Measurements from ENCODE around the gene FNIP2. TPM values are rescaled to one million over a fixed set of nuclear protein-coding genes. Genes with fewer than 3 reads are reported as not detected.
"Not testable (repeated sequence)": the region's sequence is repeated elsewhere in the genome, so short reads cannot be mapped to it uniquely, and the experiment has no call there.

The FNIP2 gene
- polyA plus RNA-seq (ENCODE audit: insufficient read depth in 1 of 5, insufficient read length in 5 of 5, low replicate concordance in 1 of 5), result 10 to 100 TPM; 19.5 to 34.6 (median 29.0) TPM
- long read RNA-seq, donor 1, partial matches to known transcripts, result 6 of 6 reads
- long read RNA-seq, donor 1, other reads (novel, unspliced or antisense), result 0 of 6 reads
- long read RNA-seq, donor 2, result 0 reads
- long read RNA-seq, donor 3, result 0 reads
- long read RNA-seq, donor 4, partial matches to known transcripts, result 0 of 1 reads
- long read RNA-seq, donor 4, other reads (novel, unspliced or antisense), result 0 of 1 reads
- long read RNA-seq, donor 5, partial matches to known transcripts, result 0 of 1 reads
- long read RNA-seq, donor 5, other reads (novel, unspliced or antisense), result 0 of 1 reads
- long read RNA-seq, donor 6, full-length matches to known transcripts, result 2 of 2 reads
- long read RNA-seq, donor 6, partial matches to known transcripts, result 0 of 2 reads
- long read RNA-seq, donor 6, other reads (novel, unspliced or antisense), result 0 of 2 reads
- long read RNA-seq, donor 7, full-length matches to known transcripts, result 1 of 1 reads
- long read RNA-seq, donor 7, partial matches to known transcripts, result 0 of 1 reads
- long read RNA-seq, donor 7, other reads (novel, unspliced or antisense), result 0 of 1 reads
- long read RNA-seq, donor 8, result 0 reads

DNA sequence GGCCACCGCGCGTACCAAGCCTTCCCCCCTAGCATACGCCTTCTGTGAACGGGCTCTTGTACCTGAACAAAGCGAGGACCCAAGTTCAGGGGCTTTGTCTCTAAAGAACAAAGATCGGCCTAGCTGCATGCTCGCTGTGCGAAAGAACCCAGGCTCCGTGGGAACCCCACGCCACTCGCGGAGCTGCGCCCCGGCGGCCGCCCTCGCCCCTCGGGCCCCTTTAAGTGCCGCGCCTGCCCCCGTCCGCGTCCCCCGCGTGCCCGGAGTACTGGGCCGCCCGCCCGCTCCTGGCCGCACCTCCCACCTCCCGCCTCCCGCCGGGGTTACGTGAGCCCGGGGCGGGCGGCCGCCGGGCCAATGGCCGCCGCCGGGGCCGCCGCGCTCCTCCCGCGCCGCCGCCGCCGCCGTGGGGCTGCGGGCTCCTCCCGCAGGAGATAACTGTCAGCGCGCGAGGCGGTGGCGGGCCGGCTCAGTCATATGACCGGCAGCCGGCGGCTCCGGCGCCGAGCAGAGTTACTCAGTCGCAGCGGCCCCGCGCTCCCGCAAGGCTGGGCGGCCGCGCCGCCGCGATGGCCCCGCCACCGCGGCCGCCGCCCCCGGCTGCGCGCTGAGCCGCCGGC lies at the start of gene FNIP2:
Gene FNIP2, plus strand, starts transcription at position 472 of the 620 bp plus-strand sequence. CDS start 187 bp downstream, outside the sequence.
- DNase-seq, result peak; percentile 76 to 81

DNA sequence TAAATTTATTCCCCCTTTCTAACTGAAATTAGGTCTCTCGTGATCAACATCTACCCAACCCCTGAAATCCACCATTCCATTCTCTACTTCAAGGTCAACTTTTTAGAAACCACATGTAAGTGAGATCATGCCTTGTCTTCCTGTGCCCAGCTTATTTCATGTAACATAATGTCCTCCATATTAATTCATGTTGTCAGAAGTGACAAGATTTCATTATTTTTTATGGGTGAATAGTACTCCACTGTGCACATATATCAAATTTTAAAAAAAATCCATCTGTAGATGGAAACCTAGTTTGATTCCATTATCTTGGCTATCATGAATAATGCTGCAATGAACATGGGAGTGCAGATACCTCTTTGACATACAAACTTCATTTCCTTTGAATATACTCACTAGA lies 47.1 kb upstream of the FNIP2 start:
- no peak for DNase-seq

DNA sequence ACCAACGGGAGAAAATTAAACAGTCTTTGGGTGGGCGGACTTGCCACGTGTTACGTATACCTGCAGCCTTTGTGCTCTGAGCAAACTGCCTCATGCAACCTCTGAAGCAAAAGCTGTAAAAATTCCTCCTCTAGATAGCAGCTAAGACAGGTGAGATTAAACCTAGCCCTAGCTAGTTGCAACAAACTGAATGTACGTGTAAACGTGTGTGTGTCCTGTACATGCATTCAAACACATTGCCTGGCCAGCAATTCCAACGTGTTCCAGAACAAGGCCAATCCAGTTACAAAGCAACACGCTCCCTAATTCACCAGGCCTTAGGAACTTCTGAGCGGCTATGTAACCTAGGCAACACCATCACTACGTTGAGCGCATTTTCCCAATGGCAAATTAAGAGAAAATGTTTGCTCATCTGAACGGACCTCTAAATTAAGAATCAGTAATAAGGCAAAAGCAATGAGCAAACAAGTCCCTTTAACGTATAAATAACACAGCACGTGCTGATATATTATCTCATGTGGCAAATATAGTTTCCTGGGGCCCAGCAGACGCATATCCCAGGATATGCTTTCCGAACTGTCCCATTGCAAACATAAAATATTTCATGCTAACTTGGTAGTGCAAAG lies 46.4 kb upstream of the FNIP2 start:
- peak; percentile 10 to 16 for DNase-seq

DNA sequence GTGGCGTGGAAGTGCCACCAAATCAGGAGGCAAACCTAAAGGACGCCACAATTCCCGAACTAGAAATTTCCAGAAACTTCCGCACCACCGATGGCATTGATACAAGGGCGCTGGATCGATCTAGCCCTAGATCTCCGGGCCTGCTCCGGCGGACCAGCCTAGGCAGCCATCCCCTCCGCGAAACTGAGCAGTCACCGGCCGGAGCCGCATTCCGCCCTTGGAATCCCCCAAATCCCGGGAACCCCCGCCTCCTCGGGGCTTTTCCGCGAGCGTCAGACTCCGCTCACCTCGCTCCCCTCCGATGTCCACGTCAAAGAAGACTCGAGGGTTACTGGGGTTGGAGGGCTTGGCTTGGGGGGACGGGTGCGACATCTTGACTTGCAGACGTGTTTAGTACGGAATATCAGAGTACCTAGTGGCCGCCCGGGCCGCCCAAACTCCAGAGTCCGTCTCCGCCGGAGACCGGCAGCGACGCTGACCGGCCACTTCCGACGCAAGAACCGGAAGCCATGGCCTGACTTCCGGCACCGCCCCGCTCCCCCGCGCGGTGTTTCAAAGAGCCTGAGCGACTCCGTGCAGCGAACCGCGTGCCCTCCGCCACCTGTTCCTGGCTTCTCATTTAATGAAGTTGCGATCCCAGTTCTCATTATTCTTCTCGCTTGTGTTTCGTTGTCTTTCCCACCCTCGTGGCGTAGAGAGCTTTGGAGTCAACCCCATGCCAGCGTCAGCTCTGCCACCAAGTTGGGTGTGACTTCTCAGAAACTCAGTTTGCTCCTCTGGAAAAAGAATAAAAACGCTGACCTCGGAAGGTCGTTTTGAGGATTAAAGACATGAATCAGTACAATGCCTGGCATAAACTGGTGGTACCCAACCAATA lies 45.7 kb upstream of the FNIP2 start, which contains the start of gene PPID:
Gene PPID, minus strand, starts transcription at position 480 of the 877 bp plus-strand sequence. Its CDS starts 108 bp downstream, at position 372.
- peak; percentile 81 to 83 for DNase-seq

DNA sequence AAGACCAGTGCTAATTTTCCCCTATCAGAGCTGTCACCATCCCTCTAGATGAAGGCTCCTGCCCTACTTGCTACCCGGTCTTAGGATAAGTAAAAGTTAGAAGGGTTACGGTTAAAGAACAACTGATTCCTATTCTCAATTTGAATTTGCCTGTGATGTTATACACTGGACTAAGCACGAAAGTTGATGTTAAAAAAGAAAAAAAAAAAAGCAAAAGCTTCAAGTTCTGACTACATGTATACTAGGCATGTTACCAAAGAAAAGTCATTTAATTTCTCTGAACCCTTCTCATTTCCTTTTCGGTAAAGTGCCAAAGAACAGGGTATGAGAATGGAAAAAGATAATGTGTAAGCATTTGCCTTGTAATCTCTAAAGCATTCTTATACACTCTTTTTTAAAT lies 44.2 kb upstream of the FNIP2 start:
- DNase-seq, result no peak

DNA sequence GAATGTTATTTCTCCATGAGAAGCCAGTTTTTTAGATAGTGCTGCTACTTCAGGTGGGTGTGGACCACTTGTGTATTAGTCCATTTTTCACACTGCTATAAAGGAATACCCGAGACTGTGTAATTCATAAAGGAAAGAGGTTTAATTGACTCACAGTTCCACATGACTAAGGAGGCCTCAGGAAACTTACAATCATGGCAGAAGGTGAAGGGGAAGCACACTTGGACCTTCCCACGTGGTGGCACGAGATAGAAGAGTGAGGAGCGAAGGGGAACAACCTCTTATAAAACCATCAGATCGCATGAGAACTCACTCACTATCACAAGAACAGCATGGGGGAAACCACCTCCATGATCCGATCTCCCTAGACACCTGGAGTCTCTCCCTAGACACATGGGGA lies 42.2 kb upstream of the FNIP2 start:
- no peak for DNase-seq

DNA sequence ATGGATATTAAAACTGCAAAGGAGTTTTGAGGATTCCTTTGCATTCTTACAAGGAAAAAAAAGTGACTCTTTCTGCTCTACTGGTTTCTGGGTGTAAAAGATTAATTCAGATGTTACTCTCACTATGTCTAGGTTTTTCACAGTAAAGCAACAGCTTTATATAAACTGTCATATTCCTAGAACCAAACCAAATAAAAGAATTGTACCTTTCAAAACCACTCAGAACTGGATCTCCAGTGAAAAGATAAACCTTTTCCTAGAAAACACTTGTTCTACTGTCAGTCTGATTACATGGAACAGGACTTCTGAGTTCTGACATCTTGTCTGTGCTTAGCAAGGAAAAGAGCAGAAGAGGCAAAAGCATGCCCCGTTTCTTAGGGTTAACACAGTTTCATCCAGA lies 40.6 kb upstream of the FNIP2 start:
- DNase-seq, result no peak

DNA sequence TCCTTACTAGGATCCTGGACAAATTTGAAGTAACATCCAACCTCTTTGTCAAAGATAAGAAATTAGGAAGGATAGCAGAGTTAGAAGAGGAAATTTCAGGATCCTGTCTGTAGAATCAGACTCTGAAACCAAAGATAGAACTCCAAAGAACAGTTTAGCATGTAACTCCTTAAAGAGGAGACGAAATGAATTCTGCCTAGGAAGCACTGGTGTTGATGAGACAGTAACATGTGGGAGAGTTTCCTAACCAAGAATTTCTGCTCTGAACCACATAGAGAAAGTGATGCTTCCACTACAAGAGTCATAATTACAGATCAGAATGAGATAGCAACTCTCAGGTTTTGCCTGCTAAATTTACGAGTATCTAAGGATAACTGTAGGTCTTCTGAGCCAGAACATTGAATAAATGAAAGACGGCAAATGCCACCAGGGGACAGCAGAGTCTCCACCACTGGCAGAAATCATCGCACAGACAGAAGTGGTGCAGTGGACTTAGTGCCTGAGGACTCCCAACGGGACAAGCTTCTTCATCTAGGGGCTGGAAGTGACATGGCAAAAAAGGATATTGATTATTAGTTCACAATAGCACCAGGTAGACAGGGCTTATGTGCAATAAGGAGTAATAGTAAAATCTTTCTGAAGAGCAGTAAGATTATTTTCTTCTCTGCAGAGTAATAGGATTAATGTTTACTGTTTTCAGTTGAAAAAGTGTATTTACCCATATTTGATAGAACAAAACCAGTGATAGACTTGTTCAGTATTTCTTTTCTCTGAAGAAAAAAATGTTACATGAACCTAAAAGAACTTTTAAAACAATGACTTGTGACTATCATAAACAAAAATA lies 38.9 kb upstream of the FNIP2 start:
- peak; percentile 37 to 61 for DNase-seq

DNA sequence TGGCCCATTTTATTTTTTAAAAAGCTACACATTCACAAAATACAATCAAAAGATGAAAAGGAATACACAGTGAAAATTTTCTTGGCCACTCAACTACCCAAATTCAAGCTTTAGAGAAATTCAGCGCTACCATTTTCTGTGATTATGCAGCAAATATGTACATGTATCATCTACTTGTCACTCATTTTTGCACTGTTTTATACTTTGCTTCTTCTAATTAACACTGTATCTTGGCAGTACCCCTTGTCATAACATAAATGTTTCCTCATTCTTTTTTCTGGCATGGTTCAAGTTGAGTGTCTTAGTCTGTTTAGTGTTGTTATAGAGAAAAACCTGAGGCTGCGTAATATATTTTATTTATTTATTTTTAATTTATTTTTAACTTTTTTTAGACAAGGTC lies 30.0 kb upstream of the FNIP2 start:
- no peak for DNase-seq

DNA sequence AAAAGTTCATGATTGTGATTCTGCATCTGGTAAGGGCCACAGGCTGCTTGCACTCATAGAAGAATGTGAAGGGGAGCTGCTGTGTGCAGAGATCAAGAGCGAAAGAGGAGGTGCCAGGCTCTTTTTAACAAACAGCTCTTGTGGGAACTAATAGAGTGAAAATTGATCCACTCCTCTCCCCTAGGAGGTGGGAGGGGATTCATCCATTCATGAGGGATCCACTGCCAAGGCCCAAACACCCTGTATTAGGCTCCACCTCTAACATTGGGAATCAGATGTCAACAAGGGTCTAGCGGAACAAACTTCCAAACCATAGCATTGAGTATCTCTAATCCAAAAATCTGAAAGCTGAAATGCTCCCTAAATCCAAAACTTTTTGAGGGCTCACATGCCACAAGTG lies 29.2 kb upstream of the FNIP2 start:
- no peak for DNase-seq

DNA sequence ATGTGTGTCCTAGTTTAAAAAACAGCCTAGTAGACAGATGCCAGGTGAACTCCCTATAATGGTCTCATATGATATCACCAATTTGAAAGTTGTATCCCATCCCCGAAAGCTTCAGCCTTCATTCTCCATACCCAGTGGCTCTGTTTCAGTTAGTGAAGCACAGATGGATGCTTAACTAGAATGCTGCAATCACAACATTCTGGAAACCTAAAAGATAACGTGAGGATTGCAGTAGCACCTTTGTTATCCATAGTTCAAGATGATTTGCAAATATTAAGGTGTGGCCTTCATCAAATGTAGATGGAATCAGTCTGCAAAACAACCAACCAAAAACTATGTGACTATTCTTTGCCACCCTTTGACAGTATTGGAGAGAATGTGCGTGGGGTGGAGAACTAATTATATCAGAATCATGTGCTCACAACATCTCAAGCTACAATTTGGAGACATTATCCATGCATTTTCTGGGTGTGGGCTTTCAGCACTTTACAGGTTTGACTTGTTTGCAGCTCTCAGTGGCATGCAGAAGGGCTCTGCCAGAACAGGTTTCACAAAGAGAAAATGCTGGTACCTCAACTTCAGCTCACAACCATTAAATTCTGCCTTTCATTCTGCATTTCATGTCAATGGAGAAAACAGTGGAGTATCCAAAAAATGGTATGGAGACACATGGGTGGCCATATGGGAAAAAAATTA lies 27.4 kb upstream of the FNIP2 start:
- no peak for DNase-seq

DNA sequence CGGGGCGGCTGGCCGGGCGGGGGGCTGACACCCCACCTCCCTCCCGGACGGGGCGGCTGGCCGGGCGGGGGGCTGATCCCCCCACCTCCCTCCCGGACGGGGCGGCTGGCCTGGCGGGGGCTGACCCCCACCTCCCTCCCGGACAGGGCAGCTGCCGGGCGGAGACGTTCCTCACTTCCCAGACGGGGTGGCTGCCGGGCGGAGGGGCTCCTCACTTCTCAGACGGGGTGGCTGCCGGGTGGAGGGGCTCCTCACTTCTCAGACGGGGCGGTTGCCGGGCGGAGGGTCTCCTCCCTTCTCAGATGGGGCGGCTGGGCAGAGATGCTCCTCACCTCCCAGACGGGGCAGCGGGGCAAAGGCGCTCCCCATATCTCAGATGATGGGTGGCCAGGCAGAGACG lies 22.3 kb upstream of the FNIP2 start:
- not testable (repeated sequence) for DNase-seq

DNA sequence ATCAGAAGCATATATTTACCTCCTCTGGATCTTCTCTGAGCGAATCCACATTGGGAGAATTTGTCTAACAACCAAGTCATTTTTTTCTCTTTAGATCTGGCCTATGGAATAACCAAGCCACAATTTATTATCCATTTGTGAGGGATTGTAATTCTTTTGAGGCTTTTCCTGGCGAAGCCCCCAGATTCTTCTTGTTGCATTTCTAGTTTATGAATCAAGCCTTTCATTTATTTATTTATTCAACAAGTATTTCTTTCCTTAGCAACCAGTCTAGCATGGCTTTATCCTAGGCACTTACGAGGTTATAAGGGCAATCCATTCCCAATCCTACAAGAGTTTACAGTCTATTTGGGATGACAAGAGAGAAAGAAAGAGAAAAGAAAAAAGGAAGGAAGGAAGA lies 18.4 kb upstream of the FNIP2 start:
- DNase-seq, result no peak

DNA sequence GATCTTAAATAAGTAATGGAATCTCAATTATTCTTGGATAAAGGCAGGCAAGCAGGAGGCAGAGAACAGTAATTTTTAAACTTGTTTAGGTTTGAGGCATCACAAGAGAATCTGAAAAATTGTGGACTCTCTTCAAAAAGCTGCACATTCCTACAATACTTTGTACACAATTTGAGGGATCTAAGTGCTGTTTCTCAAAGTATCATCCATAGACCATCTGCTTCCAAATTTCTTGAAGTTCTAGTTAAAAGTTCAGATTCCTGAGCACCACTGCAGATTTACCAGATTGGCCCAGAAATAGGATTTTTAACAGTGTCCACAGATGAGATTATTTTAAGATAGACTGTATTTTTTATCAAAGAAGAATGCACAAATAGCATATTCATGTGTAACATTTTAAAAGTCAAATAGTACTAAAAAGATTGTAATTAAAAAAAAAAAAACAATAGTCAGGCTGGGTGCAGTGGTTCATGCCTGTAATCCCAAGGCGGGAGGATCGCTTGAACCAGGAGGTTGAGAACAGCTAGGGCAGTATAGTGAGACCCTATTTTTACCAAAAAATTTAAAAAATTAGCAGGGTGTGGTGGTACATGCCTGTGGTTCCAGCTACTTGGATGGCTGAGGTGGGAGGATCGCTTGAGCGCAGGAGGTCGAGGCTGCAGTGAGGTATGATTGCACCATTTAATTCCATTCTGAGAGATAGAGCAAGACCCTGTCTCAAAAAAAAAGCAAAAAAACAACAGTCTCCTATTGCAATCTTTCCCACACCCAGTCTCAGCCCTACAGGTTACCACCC lies 14.2 kb upstream of the FNIP2 start:
- DNase-seq, result no peak

DNA sequence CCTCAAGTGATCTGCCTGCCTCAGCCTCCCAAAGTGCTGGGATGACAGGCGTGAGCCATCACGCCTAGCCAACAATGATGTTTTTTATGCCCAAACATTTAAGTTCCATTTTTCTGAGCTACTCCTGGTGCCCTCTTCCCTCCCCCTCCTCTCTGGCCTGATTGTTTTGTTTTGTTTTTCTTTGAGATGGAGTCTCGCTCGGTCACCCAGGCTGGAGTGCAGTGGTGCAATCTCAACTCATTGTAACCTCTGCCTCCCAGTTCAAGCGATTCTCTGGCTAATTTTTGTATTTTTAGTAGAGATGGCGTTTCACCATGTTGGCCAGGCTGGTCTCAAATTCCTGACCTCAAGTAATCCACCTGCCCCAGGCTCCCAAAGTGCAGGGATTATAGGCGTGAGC lies 13.0 kb upstream of the FNIP2 start:
- DNase-seq, result not testable (repeated sequence)

DNA sequence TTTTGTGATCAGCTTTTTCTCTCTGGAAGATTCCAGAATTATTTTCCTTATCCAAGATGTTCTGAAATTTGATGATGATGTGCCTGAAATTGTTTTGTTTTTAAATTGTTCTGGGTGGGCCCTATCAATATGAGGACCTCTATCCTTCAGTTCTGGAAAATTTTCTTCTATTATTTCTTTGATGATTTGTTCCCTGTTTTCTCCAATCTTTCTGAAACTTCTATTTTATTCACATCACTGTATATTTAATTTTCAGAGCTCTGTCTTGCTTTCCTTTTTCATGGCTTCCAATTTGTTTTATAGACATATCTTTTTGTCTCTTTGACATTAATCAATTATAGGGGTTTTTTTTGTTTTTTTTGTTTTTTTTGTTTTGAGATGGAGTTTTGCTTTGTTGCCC lies 12.2 kb upstream of the FNIP2 start:
- DNase-seq, result no peak

DNA sequence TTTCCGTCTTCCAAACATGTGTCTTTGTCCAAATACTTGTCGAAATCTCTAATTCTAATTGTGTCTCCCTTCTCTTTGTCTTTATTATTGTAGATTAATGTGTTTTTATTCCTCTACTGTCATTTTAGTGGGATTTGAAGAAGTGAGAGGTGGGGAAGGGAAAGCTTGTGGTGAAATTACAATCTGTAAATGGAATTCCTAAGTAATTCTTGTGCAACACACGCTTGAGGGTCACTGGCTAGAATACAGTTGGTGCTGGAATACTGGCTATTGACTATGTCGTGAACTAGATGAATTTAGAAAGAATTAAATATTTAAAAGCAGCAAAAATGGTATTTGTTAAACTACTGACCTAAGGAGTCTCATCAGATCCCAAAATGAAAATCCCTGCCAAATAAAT lies 10.7 kb upstream of the FNIP2 start:
- DNase-seq, result no peak

DNA sequence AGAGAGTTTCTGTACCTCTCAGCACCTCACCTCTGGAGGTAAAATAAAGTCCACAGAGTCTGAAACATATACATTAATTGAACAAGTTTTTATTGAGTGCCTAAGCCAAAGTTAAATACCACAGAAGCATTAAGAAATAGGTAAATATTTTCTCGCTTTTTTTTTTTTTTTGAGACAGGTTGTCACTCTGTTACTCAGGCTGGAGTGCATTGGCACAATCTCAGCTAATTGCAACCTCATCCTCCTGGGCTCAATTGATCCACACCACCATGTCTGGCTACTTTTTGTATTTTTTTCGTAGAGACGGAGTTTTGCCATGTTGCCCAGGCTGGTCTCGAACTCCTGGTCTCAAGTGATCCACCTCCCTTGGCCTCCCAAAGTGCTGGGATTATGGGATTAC lies 10.1 kb upstream of the FNIP2 start:
- no peak for DNase-seq

DNA sequence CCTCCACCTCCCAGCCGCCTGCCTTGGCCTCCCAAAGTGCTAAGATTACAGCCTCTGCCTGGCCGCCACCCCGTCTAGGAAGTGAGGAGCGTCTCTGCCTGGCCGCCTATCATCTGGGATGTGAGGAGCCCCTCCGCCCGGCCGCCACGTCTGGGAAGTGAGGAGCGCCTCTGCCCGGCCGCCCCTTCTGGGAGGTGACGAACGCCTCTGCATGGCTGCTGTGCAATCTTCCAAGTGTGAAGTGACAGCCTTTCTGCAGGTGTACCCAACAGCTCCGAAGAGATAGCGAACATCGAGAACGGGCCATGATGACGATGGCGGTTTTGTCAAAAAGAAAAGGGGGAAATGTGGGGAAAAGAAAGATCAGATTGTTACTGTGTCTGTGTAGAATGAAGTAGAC lies 9.3 kb upstream of the FNIP2 start:
- not testable (repeated sequence) for DNase-seq
